ENCODE results near the gene OR6J1.
A peak's percentile ranks its signal among the peaks of the same experiment; 100 is the strongest.

Gene OR6J1

DNA sequence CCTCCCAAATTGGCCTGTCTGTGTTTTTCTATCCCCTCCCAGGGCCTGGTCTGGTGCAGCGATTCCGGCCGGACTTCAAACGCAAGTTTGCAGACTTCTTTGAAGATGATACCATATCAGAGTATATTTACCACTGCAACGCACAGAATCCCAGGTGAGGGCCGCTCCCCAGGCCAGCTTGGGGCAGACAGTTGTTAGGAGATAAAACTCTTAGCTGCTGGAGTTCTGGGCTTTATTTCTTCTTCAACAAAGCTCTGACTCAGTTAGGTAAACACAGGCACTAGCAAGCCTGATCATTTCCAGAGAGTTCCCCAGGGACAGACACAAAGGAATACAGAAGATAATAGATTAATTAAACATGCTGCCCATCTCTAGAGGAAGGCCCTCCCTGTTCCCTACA, 37.8 kb downstream of the OR6J1 start:
- H3K14ac ChIP-seq (ENCODE audit: low read length in 2 of 2), result no peak overlapping the region
- WGBS, result 86% methylated on average over 6 of the region's 6 CpGs
- H3K9ac ChIP-seq (ENCODE audit: low read length), result no peak overlapping the region
- H4K8ac ChIP-seq (ENCODE audit: low read length), result no peak overlapping the region
- H3K27me3 ChIP-seq (ENCODE audit: control insufficient read depth in 1 of 2, insufficient read depth in 1 of 2, low read length in 2 of 2), result no peaks in the 10 kb centered on the region
- no peak overlapping the region for H2BK120ac ChIP-seq (ENCODE audit: low read depth, low read length)
- H3K23ac ChIP-seq (ENCODE audit: low read length in 2 of 2), result no peak overlapping the region
- H3K4me1 ChIP-seq (ENCODE audit: control insufficient read depth, insufficient read depth, low read depth, low read length), result peaks cover 12% of the 10 kb centered on the region
- no peak for DNase-seq
- no peak overlapping the region for H2BK5ac ChIP-seq (ENCODE audit: low read depth, low read length, poor library complexity, severe bottlenecking)
- H2AK5ac ChIP-seq (ENCODE audit: low read length, severe bottlenecking), result peak overlapping the region; percentile 22
- no peak overlapping the region for H3K27ac ChIP-seq (ENCODE audit: low read length, poor library complexity, severe bottlenecking)
- H3K4me3 ChIP-seq (ENCODE audit: insufficient read depth in 1 of 2, low read depth in 1 of 2, low read length in 2 of 2), result no peak overlapping the region
- no peak overlapping the region for H3K4me2 ChIP-seq (ENCODE audit: low read length, poor library complexity, severe bottlenecking)
- H2AFZ ChIP-seq (ENCODE audit: low read depth, low read length), result no peak overlapping the region
- H4K91ac ChIP-seq (ENCODE audit: low read length), result no peak overlapping the region
- no peak overlapping the region for H3K18ac ChIP-seq (ENCODE audit: low read depth in 1 of 2, low read length in 2 of 2)
- no peak overlapping the region for H2BK15ac ChIP-seq (ENCODE audit: low read depth, poor library complexity, severe bottlenecking)
- H3K36me3 ChIP-seq (ENCODE audit: control insufficient read depth in 1 of 2, insufficient read depth in 2 of 2, low read depth in 1 of 2, low read length in 2 of 2), result peaks cover 60 to 96% of the 10 kb centered on the region in 2 experiments
- no peaks in the 10 kb centered on the region for H3K9me3 ChIP-seq (ENCODE audit: control insufficient read depth, low read length)
- peaks cover 11% of the 10 kb centered on the region for H3K79me1 ChIP-seq (replicated peaks; ENCODE audit: low read length, poor library complexity, severe bottlenecking)
- no peak overlapping the region for H3K4ac ChIP-seq (ENCODE audit: low read depth in 1 of 2, low read length in 2 of 2)
- H2BK12ac ChIP-seq (ENCODE audit: low read length in 2 of 2), result no peak overlapping the region

DNA sequence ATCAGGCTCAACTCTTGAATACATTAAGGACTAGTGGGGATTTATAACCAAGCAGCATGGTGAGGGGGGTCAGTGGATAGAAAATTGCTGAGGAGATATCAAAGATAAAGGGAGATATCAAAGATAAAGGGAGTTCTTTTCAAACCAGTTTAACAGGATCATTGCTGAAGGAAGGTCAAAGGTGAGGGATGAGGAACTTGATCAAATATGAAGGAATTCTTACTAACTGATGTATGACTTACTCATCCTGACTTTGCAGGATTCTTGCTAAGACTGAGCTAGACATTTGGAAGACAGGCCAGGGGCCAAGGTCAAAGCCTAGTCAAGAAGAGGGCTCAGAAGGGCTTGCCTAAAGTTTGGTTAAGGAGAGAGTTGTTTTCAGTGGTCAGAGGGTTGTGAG, 41.3 kb downstream of the OR6J1 start:
- Histone ChIP-seq H3K36me3 (ENCODE audit: control insufficient read depth in 1 of 2, insufficient read depth in 2 of 2, low read depth in 1 of 2, low read length in 2 of 2) (peaks cover 38 to 71% of the 10 kb centered on the region in 2 experiments), H3K18ac (ENCODE audit: low read depth in 1 of 2, low read length in 2 of 2) (no peak overlapping the region), H4K91ac (ENCODE audit: low read length) (no peak overlapping the region), H3K4ac (ENCODE audit: low read depth in 1 of 2, low read length in 2 of 2) (no peak overlapping the region), H2AK5ac (ENCODE audit: low read length, severe bottlenecking) (no peak overlapping the region), H2BK5ac (ENCODE audit: low read depth, low read length, poor library complexity, severe bottlenecking) (no peak overlapping the region), H2BK15ac (ENCODE audit: low read depth, poor library complexity, severe bottlenecking) (no peak overlapping the region), H3K4me3 (ENCODE audit: insufficient read depth in 1 of 2, low read depth in 1 of 2, low read length in 2 of 2) (no peak overlapping the region), H4K8ac (ENCODE audit: low read length) (no peak overlapping the region), H3K9ac (ENCODE audit: low read length) (peak overlapping the region; percentile 51), H3K14ac (ENCODE audit: low read length in 2 of 2) (no peak overlapping the region), H2BK12ac (ENCODE audit: low read length in 2 of 2) (no peak overlapping the region), H2BK120ac (ENCODE audit: low read depth, low read length) (no peak overlapping the region), H3K23ac (ENCODE audit: low read length in 2 of 2) (no peak overlapping the region), H3K4me1 (ENCODE audit: control insufficient read depth, insufficient read depth, low read depth, low read length) (peaks cover 13% of the 10 kb centered on the region), H3K9me3 (ENCODE audit: control insufficient read depth, low read length) (no peaks in the 10 kb centered on the region), H3K79me1 (replicated peaks; ENCODE audit: low read length, poor library complexity, severe bottlenecking) (peaks cover 25% of the 10 kb centered on the region), H3K27ac (ENCODE audit: low read length, poor library complexity, severe bottlenecking) (no peak overlapping the region), H2AFZ (ENCODE audit: low read depth, low read length) (no peak overlapping the region), H3K27me3 (ENCODE audit: control insufficient read depth in 1 of 2, insufficient read depth in 1 of 2, low read length in 2 of 2) (no peaks in the 10 kb centered on the region), H3K4me2 (ENCODE audit: low read length, poor library complexity, severe bottlenecking) (no peak overlapping the region)
- no peak for DNase-seq

DNA sequence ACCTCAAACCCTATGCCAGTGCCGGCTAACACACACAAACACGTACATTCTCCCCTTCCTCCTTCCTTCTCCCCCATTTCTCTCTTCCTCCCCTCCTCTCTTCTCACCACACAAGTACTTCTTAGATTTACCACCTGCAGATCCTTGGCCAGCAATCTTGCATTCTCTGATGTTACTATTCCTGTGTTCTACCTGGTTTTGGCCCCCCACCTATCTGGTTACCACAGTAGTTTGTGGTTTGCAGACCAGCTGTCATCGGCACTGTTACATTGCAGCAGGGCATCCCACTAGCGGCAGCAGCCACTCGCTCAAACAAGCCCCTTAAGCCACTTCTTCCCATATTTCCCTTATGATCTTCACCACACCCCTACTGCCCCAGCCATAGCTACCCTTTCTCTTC, 42.2 kb downstream of the OR6J1 start:
- H3K9me3 ChIP-seq (ENCODE audit: control insufficient read depth, low read length), result no peaks in the 10 kb centered on the region
- H3K4me2 ChIP-seq (ENCODE audit: low read length, poor library complexity, severe bottlenecking), result no peak overlapping the region

DNA sequence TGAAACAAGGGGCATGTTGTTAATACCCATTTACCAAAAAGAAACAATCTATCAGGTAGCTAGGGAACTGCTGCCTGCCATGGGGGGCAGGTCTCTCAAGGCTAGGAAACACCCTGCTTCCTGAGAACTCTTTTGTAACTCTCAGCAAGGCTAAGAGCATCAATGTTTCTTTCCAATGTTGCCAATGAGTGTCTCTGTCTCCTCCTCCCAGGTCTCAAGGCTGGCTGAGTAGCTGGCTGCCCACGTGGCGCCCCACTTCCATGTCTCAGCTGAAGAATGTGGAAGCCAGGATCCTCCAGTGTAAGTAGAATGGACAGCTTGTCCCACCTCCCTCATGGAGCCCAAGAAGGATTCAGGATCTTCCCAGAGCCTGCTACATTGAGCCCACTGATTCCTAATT, 42.7 kb downstream of the OR6J1 start:
- no peak overlapping the region for H3K4ac ChIP-seq (ENCODE audit: low read depth in 1 of 2, low read length in 2 of 2)
- H2BK15ac ChIP-seq (ENCODE audit: low read depth, poor library complexity, severe bottlenecking), result no peak overlapping the region
- H3K4me2 ChIP-seq (ENCODE audit: low read length, poor library complexity, severe bottlenecking), result no peak overlapping the region
- H2BK5ac ChIP-seq (ENCODE audit: low read depth, low read length, poor library complexity, severe bottlenecking), result no peak overlapping the region
- H3K36me3 ChIP-seq (ENCODE audit: control insufficient read depth in 1 of 2, insufficient read depth in 2 of 2, low read depth in 1 of 2, low read length in 2 of 2), result peaks cover 33 to 57% of the 10 kb centered on the region in 2 experiments
- no peak overlapping the region for H4K8ac ChIP-seq (ENCODE audit: low read length)
- no peak overlapping the region for H2BK120ac ChIP-seq (ENCODE audit: low read depth, low read length)
- H3K9ac ChIP-seq (ENCODE audit: low read length), result no peak overlapping the region
- no peaks in the 10 kb centered on the region for H3K9me3 ChIP-seq (ENCODE audit: control insufficient read depth, low read length)
- no peak overlapping the region for H3K14ac ChIP-seq (ENCODE audit: low read length in 2 of 2)
- H2BK12ac ChIP-seq (ENCODE audit: low read length in 2 of 2), result no peak overlapping the region
- WGBS, result 100% methylated on average over 2 of the region's 2 CpGs
- peaks cover 7% of the 10 kb centered on the region for H3K4me1 ChIP-seq (ENCODE audit: control insufficient read depth, insufficient read depth, low read depth, low read length)
- H3K4me3 ChIP-seq (ENCODE audit: insufficient read depth in 1 of 2, low read depth in 1 of 2, low read length in 2 of 2), result no peak overlapping the region
- no peak overlapping the region for H2AFZ ChIP-seq (ENCODE audit: low read depth, low read length)
- H3K18ac ChIP-seq (ENCODE audit: low read depth in 1 of 2, low read length in 2 of 2), result no peak overlapping the region
- no peak overlapping the region for H3K27ac ChIP-seq (ENCODE audit: low read length, poor library complexity, severe bottlenecking)
- no peaks in the 10 kb centered on the region for H3K27me3 ChIP-seq (ENCODE audit: control insufficient read depth in 1 of 2, insufficient read depth in 1 of 2, low read length in 2 of 2)
- H4K91ac ChIP-seq (ENCODE audit: low read length), result no peak overlapping the region
- H2AK5ac ChIP-seq (ENCODE audit: low read length, severe bottlenecking), result no peak overlapping the region
- DNase-seq, result no peak
- H3K79me1 ChIP-seq (replicated peaks; ENCODE audit: low read length, poor library complexity, severe bottlenecking), result peaks cover 25% of the 10 kb centered on the region
- no peak overlapping the region for H3K23ac ChIP-seq (ENCODE audit: low read length in 2 of 2)

More for the DNA sequence above, 42.2 kb downstream of the OR6J1 start:
- no peak overlapping the region for H3K14ac ChIP-seq (ENCODE audit: low read length in 2 of 2)
- H3K4me1 ChIP-seq (ENCODE audit: control insufficient read depth, insufficient read depth, low read depth, low read length), result peaks cover 7% of the 10 kb centered on the region
- H3K79me1 ChIP-seq (replicated peaks; ENCODE audit: low read length, poor library complexity, severe bottlenecking), result peaks cover 25% of the 10 kb centered on the region
- H3K23ac ChIP-seq (ENCODE audit: low read length in 2 of 2), result no peak overlapping the region
- no peak overlapping the region for H2BK12ac ChIP-seq (ENCODE audit: low read length in 2 of 2)
- 98% methylated on average over 5 of the region's 5 CpGs for WGBS
- H4K8ac ChIP-seq (ENCODE audit: low read length), result no peak overlapping the region
- no peaks in the 10 kb centered on the region for H3K27me3 ChIP-seq (ENCODE audit: control insufficient read depth in 1 of 2, insufficient read depth in 1 of 2, low read length in 2 of 2)
- no peak overlapping the region for H2BK5ac ChIP-seq (ENCODE audit: low read depth, low read length, poor library complexity, severe bottlenecking)
- no peak overlapping the region for H3K27ac ChIP-seq (ENCODE audit: low read length, poor library complexity, severe bottlenecking)
- H3K4ac ChIP-seq (ENCODE audit: low read depth in 1 of 2, low read length in 2 of 2), result no peak overlapping the region
- no peak overlapping the region for H3K18ac ChIP-seq (ENCODE audit: low read depth in 1 of 2, low read length in 2 of 2)
- no peak overlapping the region for H3K4me3 ChIP-seq (ENCODE audit: insufficient read depth in 1 of 2, low read depth in 1 of 2, low read length in 2 of 2)
- H2AFZ ChIP-seq (ENCODE audit: low read depth, low read length), result no peak overlapping the region
- no peak overlapping the region for H2BK15ac ChIP-seq (ENCODE audit: low read depth, poor library complexity, severe bottlenecking)
- DNase-seq, result no peak
- H2AK5ac ChIP-seq (ENCODE audit: low read length, severe bottlenecking), result no peak overlapping the region
- peaks cover 33 to 63% of the 10 kb centered on the region in 2 experiments for H3K36me3 ChIP-seq (ENCODE audit: control insufficient read depth in 1 of 2, insufficient read depth in 2 of 2, low read depth in 1 of 2, low read length in 2 of 2)
- H4K91ac ChIP-seq (ENCODE audit: low read length), result no peak overlapping the region
- peak overlapping the region; percentile 51 for H3K9ac ChIP-seq (ENCODE audit: low read length)
- no peak overlapping the region for H2BK120ac ChIP-seq (ENCODE audit: low read depth, low read length)
